NCI-H2107 treated with DMSO at 0.1 percent for 48 hours (cell line): ENCODE data around the gene ASTN1.

Source experiments
- DNase-seq: peaks from one replicate; lab custom pipeline; 2025; ENCODE audit not compliant: unreplicated experiment; lab: John Stamatoyannopoulos, UW

ASTN1 gene

GRCh38 chr1:176843352-176844297 lies 320.9 kb downstream of the ASTN1 start:
- peak; percentile 25 for DNase-seq

- no peak for DNase-seq
Measured at GRCh38 chr1:176841238-176841637, 323.3 kb downstream of the ASTN1 start.

GRCh38 chr1:176839216-176839615 lies 325.3 kb downstream of the ASTN1 start:
- DNase-seq: no peak

- DNase-seq: no peak
Measured at GRCh38 chr1:176838276-176838995, 326.1 kb downstream of the ASTN1 start.

- no peak for DNase-seq
Measured at GRCh38 chr1:176837708-176838107, 326.8 kb downstream of the ASTN1 start.

- DNase-seq: no peak
Measured at GRCh38 chr1:176831150-176831549, 333.4 kb downstream of the ASTN1 start.

- no peak for DNase-seq
Measured at GRCh38 chr1:176829261-176829660, 335.3 kb downstream of the ASTN1 start.

GRCh38 chr1:176826265-176826664 lies 338.2 kb downstream of the ASTN1 start:
- no peak for DNase-seq

GRCh38 chr1:176820391-176821031 lies 344.0 kb downstream of the ASTN1 start:
- DNase-seq: no peak

- no peak for DNase-seq
Measured at GRCh38 chr1:176816232-176816631, 348.3 kb downstream of the ASTN1 start.

- no peak for DNase-seq
Measured at GRCh38 chr1:176815621-176816020, 348.9 kb downstream of the ASTN1 start.

- no peak for DNase-seq
Measured at GRCh38 chr1:176811511-176812288, 352.8 kb downstream of the ASTN1 start.

- no peak for DNase-seq
Measured at GRCh38 chr1:176809292-176809691, 355.2 kb downstream of the ASTN1 start.
